H1 (cell line): Measurements from ENCODE around the gene NUDT1. TPM values are rescaled to one million over a fixed set of nuclear protein-coding genes. Genes with fewer than 3 reads are reported as not detected.

Experiments
- CTCF ChIA-PET: fragments of 300-600 bp; sonication (Branson Sonifier 250); formaldehyde crosslinking; loops from one replicate; lab custom pipeline; 2021; ENCODE audit not compliant: partially characterized antibody; lab: Charles Lee
- POLR2A ChIA-PET: fragments of 300-600 bp; sonication (Branson Sonifier 250); formaldehyde crosslinking; loops from one replicate; lab custom pipeline; 2021; ENCODE audit warnings: inconsistent platforms; ENCODE audit not compliant: partially characterized antibody; lab: Charles Lee
- DNase-seq, 2 experiments: peaks; one replicate each; pipeline versions ENCODE4 v3.0.0 to v3.0.0-alpha.2; 2010 to 2022; ENCODE audit warnings: low spot score in 2 of 2, low read depth in 1 of 2, mixed read lengths in 1 of 2
- FAIRE-seq: peaks from 2 replicates; lab custom pipeline; 2011; peaks lifted over from hg19 to GRCh38; lab: Jason Lieb, UNC
- H2AFZ ChIP-seq: 2 replicates; pipeline ENCODE4 v1.8.1; 2012; ENCODE audit warnings: low read length, inconsistent platforms
- H2AK5ac ChIP-seq: 2 replicates; pipeline ENCODE4 v1.6.1; 2013; ENCODE audit warnings: low read depth, low read length
- H2BK120ac ChIP-seq: replicated peaks from 2 replicates; pipeline ENCODE3; 2013; ENCODE audit warnings: low read depth, low read length, inconsistent platforms
- H2BK12ac ChIP-seq: 2 replicates; pipeline ENCODE4 v1.6.1; 2013; ENCODE audit warnings: low read depth, low read length
- H2BK15ac ChIP-seq: 2 replicates; pipeline ENCODE4 v1.6.1; 2013; ENCODE audit warnings: low read length
- H2BK20ac ChIP-seq: 2 replicates; pipeline ENCODE4 v1.6.1; 2013; ENCODE audit warnings: low read length
- H2BK5ac ChIP-seq: 2 replicates; pipeline ENCODE4 v1.6.1; 2013; ENCODE audit warnings: low read depth, low read length
- H3K14ac ChIP-seq: 2 replicates; pipeline ENCODE4 v1.6.1; 2013; ENCODE audit warnings: inconsistent platforms; ENCODE audit not compliant: insufficient read length
- H3K18ac ChIP-seq: 2 replicates; pipeline ENCODE4 v1.6.1; 2013; ENCODE audit warnings: low read length; ENCODE audit errors: extremely low read depth
- H3K23ac ChIP-seq: 2 replicates; pipeline ENCODE4 v1.6.1; 2013; ENCODE audit warnings: inconsistent platforms; ENCODE audit not compliant: insufficient read length
- H3K23me2 ChIP-seq: 2 replicates; pipeline ENCODE4 v1.6.1; 2013; ENCODE audit warnings: low read depth, low read length
- H3K27ac ChIP-seq: 2 replicates; pipeline ENCODE4 v1.6.1; 2011; ENCODE audit warnings: low read depth, low read length, inconsistent platforms
- H3K27me3 ChIP-seq, 4 experiments: replicated peaks in 1 of 4; 1 replicate in 1 of 4; 2 replicates in 3 of 4; pipeline versions ENCODE4 v1.6.1 to v1.8.1; 2011 to 2013; ENCODE audit warnings: low read length in 3 of 4, mild to moderate bottlenecking in 3 of 4, inconsistent platforms in 2 of 4, mixed read lengths in 2 of 4, moderate library complexity in 1 of 4; ENCODE audit not compliant: control insufficient read depth in 3 of 4, insufficient read depth in 3 of 4; ENCODE audit errors: extremely low read depth in 1 of 4
- H3K36me3 ChIP-seq, 4 experiments: 2 replicates each; pipeline versions ENCODE4 v1.6.1 to v1.8.1; 2011 to 2013; ENCODE audit warnings: mild to moderate bottlenecking in 4 of 4, low read length in 3 of 4, moderate library complexity in 2 of 4, control low read depth in 1 of 4, inconsistent platforms in 1 of 4; ENCODE audit not compliant: insufficient read depth in 4 of 4, control insufficient read depth in 2 of 4
- H3K4ac ChIP-seq: replicated peaks from 2 replicates; pipeline ENCODE3; 2013; ENCODE audit warnings: low read length, low read depth, mixed read lengths, inconsistent platforms; ENCODE audit not compliant: insufficient read length
- H3K4me1 ChIP-seq, 4 experiments: replicated peaks in 1 of 4; 1 replicate in 1 of 4; 2 replicates in 3 of 4; pipeline versions ENCODE4 v1.6.1 to v1.8.1; 2011 to 2013; ENCODE audit warnings: low read length in 3 of 4, inconsistent platforms in 2 of 4, mixed read lengths in 1 of 4; ENCODE audit not compliant: insufficient read depth in 4 of 4, control insufficient read depth in 3 of 4
- H3K4me2 ChIP-seq, 2 experiments: 2 replicates each; pipeline versions ENCODE4 v1.6.1 to v1.8.1; 2011 to 2013; ENCODE audit warnings: low read depth in 2 of 2, low read length in 2 of 2, control low read depth in 1 of 2, inconsistent platforms in 1 of 2, mild to moderate bottlenecking in 1 of 2; ENCODE audit not compliant: insufficient read depth in 1 of 2
- H3K4me3 ChIP-seq, 4 experiments: fragments of 200-600, 300-600 bp in 1 of 4; sonication (generic), shearing (Covaris generic), sonication (Bioruptor Twin) in 1 of 4; 2 replicates each; pipeline versions ENCODE4 v1.5.1 to v1.8.1; 2011 to 2016; ENCODE audit warnings: low read length in 4 of 4, low read depth in 3 of 4, control low read depth in 2 of 4, inconsistent platforms in 2 of 4, mild to moderate bottlenecking in 2 of 4, mixed read lengths in 1 of 4, moderate library complexity in 1 of 4; ENCODE audit not compliant: insufficient read depth in 2 of 4; ENCODE audit errors: extremely low read depth in 1 of 4
- H3K56ac ChIP-seq: replicated peaks from 2 replicates; pipeline ENCODE3; 2013; ENCODE audit warnings: low read depth, mild to moderate bottlenecking, mixed read lengths, low read length, inconsistent platforms; ENCODE audit not compliant: insufficient read length
- H3K79me1 ChIP-seq: 2 replicates; pipeline ENCODE4 v1.6.1; 2013; ENCODE audit warnings: low read depth, low read length, control low read depth
- H3K79me2 ChIP-seq, 2 experiments: 2 replicates each; pipeline versions ENCODE4 v1.6.1 to v1.8.1; 2012 to 2013; ENCODE audit warnings: low read length in 2 of 2, mild to moderate bottlenecking in 2 of 2, inconsistent platforms in 1 of 2; ENCODE audit not compliant: insufficient read depth in 2 of 2, control insufficient read depth in 1 of 2
- H3K9ac ChIP-seq, 4 experiments: replicated peaks in 1 of 4; 1 replicate in 1 of 4; 2 replicates in 3 of 4; pipeline versions ENCODE4 v1.6.1 to v1.8.1; 2011 to 2013; ENCODE audit warnings: low read depth in 3 of 4, low read length in 3 of 4, control low read depth in 2 of 4, mild to moderate bottlenecking in 2 of 4, moderate library complexity in 2 of 4, inconsistent platforms in 1 of 4; ENCODE audit errors: extremely low read depth in 1 of 4
- H3K9me3 ChIP-seq, 2 experiments: 2 replicates each; pipeline versions ENCODE4 v1.6.1 to v1.8.1; 2012 to 2013; ENCODE audit warnings: mild to moderate bottlenecking in 2 of 2, moderate library complexity in 2 of 2, control low read depth in 1 of 2, inconsistent platforms in 1 of 2, low read depth in 1 of 2, low read length in 1 of 2, mixed read lengths in 1 of 2; ENCODE audit not compliant: insufficient read depth in 2 of 2
- H4K20me1 ChIP-seq, 2 experiments: replicated peaks in 1 of 2; 2 replicates each; pipeline versions ENCODE3 to v1.8.1; 2011 to 2013; ENCODE audit warnings: inconsistent platforms in 2 of 2, low read length in 2 of 2, mild to moderate bottlenecking in 1 of 2; ENCODE audit not compliant: insufficient read depth in 2 of 2, control insufficient read depth in 1 of 2
- H4K5ac ChIP-seq: 2 replicates; pipeline ENCODE4 v1.6.1; 2013; ENCODE audit warnings: low read length, low read depth, mixed read lengths, inconsistent platforms; ENCODE audit not compliant: insufficient read length
- H4K8ac ChIP-seq: 2 replicates; pipeline ENCODE4 v1.8.0; 2013; ENCODE audit warnings: mild to moderate bottlenecking, moderate library complexity, low read length, inconsistent platforms; ENCODE audit not compliant: insufficient read depth; ENCODE audit errors: extremely low read depth
- H4K91ac ChIP-seq: replicated peaks from 2 replicates; pipeline ENCODE3; 2013; ENCODE audit warnings: low read length, mixed read lengths, inconsistent platforms; ENCODE audit not compliant: insufficient read length
- CBX8 ChIP-seq: fragments of 300-800, 300-1000 bp; sonication (generic); IDR thresholded peaks from 2 replicates; pipeline ENCODE4 v1.7.1; 2016; ENCODE audit warnings: low read depth, low read length, borderline replicate concordance
- CREB1 ChIP-seq: IDR thresholded peaks from 2 replicates; pipeline ENCODE4 v1.6.1; 2012; ENCODE audit warnings: inconsistent platforms
- CTBP2 ChIP-seq: IDR thresholded peaks from 2 replicates; pipeline ENCODE4 v1.7.0; 2011; ENCODE audit warnings: borderline replicate concordance, mild to moderate bottlenecking, moderate library complexity, mixed read lengths, low read length; ENCODE audit not compliant: insufficient read depth, insufficient read length
- EGR1 ChIP-seq: IDR thresholded peaks from 2 replicates; pipeline ENCODE4 v1.6.1; 2011; ENCODE audit warnings: low read depth, low read length, borderline replicate concordance
- HDAC6 ChIP-seq: IDR thresholded peaks from one replicate; pipeline ENCODE4 v1.7.1; 2012; ENCODE audit warnings: low read depth, mild to moderate bottlenecking, inconsistent platforms, low read length, moderate library complexity
- MAFK ChIP-seq: IDR thresholded peaks from 2 replicates; pipeline ENCODE4 v1.6.1; 2012; ENCODE audit warnings: low read depth, mild to moderate bottlenecking, improper control_type of control experiment, low read length
- RAD21 ChIP-seq, 2 experiments: IDR thresholded peaks in 1 of 2; conservative IDR thresholded peaks in 1 of 2; 2 replicates each; pipeline ENCODE4 v1.6.1; 2011; ENCODE audit warnings: low read depth in 2 of 2, low read length in 2 of 2, improper control_type of control experiment in 1 of 2, inconsistent platforms in 1 of 2, mild to moderate bottlenecking in 1 of 2, moderate library complexity in 1 of 2
- RNF2 ChIP-seq: fragments of 200-900, 300-1000 bp; sonication (generic); IDR thresholded peaks from 2 replicates; pipeline ENCODE4 v1.7.1; 2016; ENCODE audit warnings: borderline replicate concordance, low read depth, mild to moderate bottlenecking, antibody characterized with exemption, low read length; ENCODE audit not compliant: poor library complexity, severe bottlenecking; ENCODE audit errors: missing control alignments
- SP2 ChIP-seq: IDR thresholded peaks from 2 replicates; pipeline ENCODE4 v1.6.1; 2012; ENCODE audit warnings: mild to moderate bottlenecking, low read length, inconsistent platforms
- YY1 ChIP-seq: IDR thresholded peaks from 2 replicates; pipeline ENCODE4 v1.6.1; 2011; ENCODE audit warnings: low read depth, mild to moderate bottlenecking, low read length
- WGBS, 2 experiments: shearing (Covaris generic) in 1 of 2; methylation state at CpG; one replicate each; pipeline versions ENCODE4 v1.1.6 to v1.1.7; 2013 to 2015; ENCODE audit warnings: low lambda C conversion rate in 2 of 2, mixed read lengths in 2 of 2, inconsistent platforms in 1 of 2, low coverage in 1 of 2, missing lambda C conversion rate in 1 of 2; ENCODE audit not compliant: insufficient replicate concordance in 2 of 2, insufficient coverage in 1 of 2, insufficient read length in 1 of 2; ENCODE audit errors: extremely low coverage in 1 of 2, missing lambda C conversion rate in 1 of 2; 5-methylcytosine and 5-hydroxymethylcytosine counted together
- polyA plus RNA-seq, 7 experiments: library from polyadenylated mRNA; depleted of rRNA in 3 of 7; stranded (reverse) in 5 of 7; unstranded in 2 of 7; fragments of >200 nt in 5 of 7; fragments of 200-250 nt in 2 of 7; gene quantifications; 1 replicate in 5 of 7; 2 replicates in 1 of 7; 4 replicates in 1 of 7; pipeline versions ENCODE4 v1.2.1 to v1.2.3, GENCODE V29; 2011 to 2013; ENCODE audit warnings: missing spikeins in 2 of 7, mixed read lengths in 2 of 7
- total RNA-seq: library from RNA; stranded (reverse); fragmentation: NEBNext Ultra II Directional; extraction: Animal tissue kit (Norgen Biotek cat#: 25700); gene quantifications from 2 replicates; pipeline ENCODE4 v1.2.1, GENCODE V29; 2021

NUDT1 gene
- total and polyA plus RNA-seq, 2 of the 8 experiments (the other 6 are each of a cell fraction or from before 2014, with no cell fraction given), result 76.1 to 89.5 TPM

DNA sequence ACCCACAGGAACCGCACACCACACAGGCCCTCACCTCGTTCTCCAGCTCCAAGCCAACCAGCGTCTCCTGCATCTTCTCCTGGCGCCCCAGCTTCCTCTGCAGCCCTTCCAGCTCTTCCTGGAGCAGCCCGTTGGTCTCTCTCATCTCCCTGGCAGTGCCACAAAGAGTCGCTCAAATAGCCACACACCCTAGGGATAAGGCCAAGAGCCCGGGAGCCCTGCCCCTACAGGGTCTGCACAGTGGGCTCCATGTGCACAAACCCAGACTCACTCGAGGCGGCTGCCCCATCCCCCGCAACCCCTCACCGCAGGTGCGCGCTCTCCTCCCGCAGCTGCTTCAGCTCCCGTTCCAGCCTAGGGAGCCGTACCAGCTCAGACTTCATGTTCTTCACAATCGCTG lies 26.2 kb upstream of the NUDT1 start:
- H3K9ac ChIP-seq, result no peak overlapping the region
- CTCF ChIA-PET, result interaction anchor here (0.5 to 1.2 kb wide), 4 partner anchors 22 to 156 kb away, joined by 3 to 6 read pairs (median 4); no protein-coding TSS in a partner anchor

More for the DNA sequence above, 26.2 kb upstream of the NUDT1 start:
- Histone ChIP-seq H3K23ac (no peak overlapping the region), H3K79me2 (no peaks in the 10 kb centered on the region; a peak in 2 of 4 replicates), H3K4ac (no peak overlapping the region), H3K14ac (no peak overlapping the region), H2BK15ac (no peak overlapping the region), H3K27me3 (no peaks in the 10 kb centered on the region), H4K20me1 (peaks cover 3 to 28% of the 10 kb centered on the region in 2 experiments), H2AK5ac (no peak overlapping the region), H3K56ac (no peak overlapping the region), H3K18ac (no peak overlapping the region), H4K91ac (no peak overlapping the region), H2BK12ac (no peak overlapping the region), H2BK20ac (no peak overlapping the region), H3K79me1 (peaks cover 3% of the 10 kb centered on the region; the same call in 1 of the 2 replicates), H3K4me2 (no peak overlapping the region), H4K5ac (no peak overlapping the region), H3K9me3 (no peaks in the 10 kb centered on the region), H3K27ac (no peak overlapping the region), H2BK5ac (no peak overlapping the region), H3K36me3 (peaks cover 18 to 62% (median 49%) of the 10 kb centered on the region in 4 experiments; a peak in 7 of 8 replicates), H3K23me2 (no peaks in the 10 kb centered on the region), H3K4me1 (no peaks in the 10 kb centered on the region), H4K8ac (no peak overlapping the region; the same call in 1 of the 2 replicates), H2BK120ac (no peak overlapping the region), H3K4me3 (no peak overlapping the region), H2AFZ (no peak overlapping the region)
- TF ChIP-seq CREB1, result no peak
- no peak for TF ChIP-seq YY1
- no peak for TF ChIP-seq EGR1
- no peak for TF ChIP-seq CBX8
- no peak for TF ChIP-seq RNF2
- TF ChIP-seq HDAC6, result no peak
- TF ChIP-seq RAD21 (IDR thresholded peaks at IDR 0.05 in 1 of 2, conservative IDR thresholded peaks at IDR 0.05 in 1 of 2; ENCODE audit: low read depth in 2 of 2, low read length in 2 of 2), result no peak
- TF ChIP-seq SP2, result no peak
- no peak for TF ChIP-seq MAFK
- TF ChIP-seq CTBP2, result no peak
- DNase-seq (no peak), FAIRE-seq (no peak)
- 89% methylated on average over 17 of the region's 17 CpGs; no CpG with 5 or more reads in 1 of the 2 experiments for WGBS, 2 experiments
- POLR2A ChIA-PET, result no interaction called here
